AG04449 (cell line): Measurements from ENCODE around the gene DNPEP.

ENCODE experiments used
- CTCF ChIA-PET: fragments of 350-600 bp; formaldehyde crosslinking; extraction: SDS; loops from one replicate; lab custom pipeline; 2021; ENCODE audit warnings: antibody characterized with exemption; lab: Yijun Ruan, JAX
- POLR2A ChIA-PET: fragments of 400-600, 350-600 bp; formaldehyde crosslinking; extraction: SDS; loops from one replicate; lab custom pipeline; 2020; ENCODE audit warnings: antibody characterized with exemption, inconsistent platforms; lab: Yijun Ruan, JAX
- DNase-seq: peaks from one replicate; pipeline ENCODE4 v3.0.0-alpha.2; 2010; ENCODE audit warnings: low read depth, low spot score
- H3K4me3 ChIP-seq: 2 replicates; pipeline ENCODE4 v1.5.1; 2011; ENCODE audit warnings: low read depth, mild to moderate bottlenecking, control low read depth, low read length
- TF ChIP-seq, protein P1 (sequence below): IDR thresholded peaks from one replicate; pipeline ENCODE4 v1.5.1; 2011; ENCODE audit warnings: mild to moderate bottlenecking, moderate library complexity, low read length, control low read depth, inconsistent platforms; ENCODE audit not compliant: insufficient read depth; ENCODE audit errors: missing control alignments

DNPEP gene

DNA sequence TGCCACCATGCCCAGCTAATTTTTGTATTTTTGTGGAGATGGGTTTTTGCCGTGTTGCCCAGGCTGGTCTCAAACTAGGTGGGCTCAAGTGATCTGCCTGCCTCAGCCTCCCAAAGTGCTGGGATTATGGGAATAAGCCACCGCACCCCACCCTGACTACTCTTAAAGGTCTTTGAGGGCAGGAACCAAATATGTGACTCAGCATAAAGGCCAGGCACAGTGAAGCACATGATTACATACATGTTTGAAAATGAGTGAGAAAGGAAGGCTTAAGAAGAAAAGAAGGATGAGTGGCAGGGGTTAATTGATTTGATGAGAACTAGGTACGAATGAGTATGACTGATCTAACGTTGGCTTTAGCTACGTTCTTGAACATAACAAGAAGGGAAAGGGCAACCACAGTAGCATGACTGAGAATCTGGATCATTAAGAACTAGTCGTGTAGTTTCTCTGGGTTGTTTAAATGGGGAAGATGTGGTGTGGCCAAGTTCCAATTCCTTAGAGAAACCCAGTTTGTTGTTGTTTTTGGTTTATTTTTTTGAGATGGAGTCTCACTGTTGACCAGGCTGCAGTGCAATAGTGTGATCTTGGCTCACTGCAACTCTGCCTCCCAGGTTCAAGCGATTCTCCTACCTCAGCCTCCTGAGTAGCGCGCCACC, 61.9 kb downstream of the DNPEP start:
- CTCF ChIA-PET, result no interaction called here
- TF ChIP-seq, protein P1, sequence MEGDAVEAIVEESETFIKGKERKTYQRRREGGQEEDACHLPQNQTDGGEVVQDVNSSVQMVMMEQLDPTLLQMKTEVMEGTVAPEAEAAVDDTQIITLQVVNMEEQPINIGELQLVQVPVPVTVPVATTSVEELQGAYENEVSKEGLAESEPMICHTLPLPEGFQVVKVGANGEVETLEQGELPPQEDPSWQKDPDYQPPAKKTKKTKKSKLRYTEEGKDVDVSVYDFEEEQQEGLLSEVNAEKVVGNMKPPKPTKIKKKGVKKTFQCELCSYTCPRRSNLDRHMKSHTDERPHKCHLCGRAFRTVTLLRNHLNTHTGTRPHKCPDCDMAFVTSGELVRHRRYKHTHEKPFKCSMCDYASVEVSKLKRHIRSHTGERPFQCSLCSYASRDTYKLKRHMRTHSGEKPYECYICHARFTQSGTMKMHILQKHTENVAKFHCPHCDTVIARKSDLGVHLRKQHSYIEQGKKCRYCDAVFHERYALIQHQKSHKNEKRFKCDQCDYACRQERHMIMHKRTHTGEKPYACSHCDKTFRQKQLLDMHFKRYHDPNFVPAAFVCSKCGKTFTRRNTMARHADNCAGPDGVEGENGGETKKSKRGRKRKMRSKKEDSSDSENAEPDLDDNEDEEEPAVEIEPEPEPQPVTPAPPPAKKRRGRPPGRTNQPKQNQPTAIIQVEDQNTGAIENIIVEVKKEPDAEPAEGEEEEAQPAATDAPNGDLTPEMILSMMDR, result no peak
- POLR2A ChIA-PET, result no interaction called here
- H3K4me3 ChIP-seq, result no peak overlapping the region
- DNase-seq, result no peak

DNA sequence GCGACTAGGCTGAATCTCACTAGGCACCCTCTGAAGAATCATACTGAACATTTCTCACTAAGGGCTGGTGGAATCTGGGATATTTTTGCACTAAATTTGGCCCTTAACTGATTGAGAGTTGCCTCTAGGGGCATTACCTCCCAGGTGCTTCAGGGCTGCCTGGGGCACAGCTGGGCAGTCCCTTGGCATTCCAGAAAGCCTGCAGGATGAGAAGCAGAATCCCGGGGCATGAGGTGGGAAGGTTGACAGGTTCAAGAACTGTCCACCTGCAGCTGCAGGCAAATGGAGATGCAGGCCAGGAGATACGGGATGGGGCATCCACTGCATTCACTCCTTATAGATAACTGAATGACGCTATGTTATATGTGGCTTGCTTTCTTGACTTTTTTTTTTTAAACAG, 62.6 kb downstream of the DNPEP start:
- no peak for DNase-seq
- TF ChIP-seq, protein P1, result no peak
- ChIA-PET POLR2A (no interaction called here), CTCF (no interaction called here)
- no peak overlapping the region for H3K4me3 ChIP-seq

DNA sequence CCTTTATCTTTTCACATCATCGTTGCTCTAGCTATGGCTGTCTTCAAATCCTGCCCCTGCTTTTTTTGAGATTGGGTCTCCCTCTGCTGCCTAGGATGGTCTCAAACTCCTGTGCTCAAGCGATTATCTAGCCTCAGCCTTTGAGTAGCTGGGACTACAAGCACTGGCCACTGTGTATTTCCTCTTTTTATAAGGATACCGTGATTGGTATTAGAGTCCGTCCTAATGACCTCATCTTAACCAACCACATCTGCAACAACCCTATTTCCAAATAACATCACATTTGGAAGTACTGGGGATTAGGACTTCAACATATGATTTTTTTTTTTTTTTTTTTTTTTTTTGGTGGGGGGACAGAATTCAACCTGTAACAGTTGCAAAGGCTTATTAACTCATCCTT, 64.3 kb downstream of the DNPEP start:
- ChIA-PET POLR2A (no interaction called here), CTCF (interaction anchor here (1.0 to 3.1 kb wide), 4 partner anchors 13 to 30 kb away, joined by 4 to 15 read pairs (median 4); no protein-coding TSS in a partner anchor)
- no peak for DNase-seq
- no peak overlapping the region for H3K4me3 ChIP-seq
- TF ChIP-seq, protein P1, result no peak
